ELF-1 (cell line): ENCODE measurements around the gene FBF1.
"Not testable (repeated sequence)": the region's sequence is repeated elsewhere in the genome, so short reads cannot be mapped to it uniquely, and the experiment has no call there.

Experiments used
- DNase-seq: peaks from one replicate; pipeline ENCODE4 v3.0.0-alpha.2; 2016; ENCODE audit warnings: low read depth, low spot score

The FBF1 gene

DNA sequence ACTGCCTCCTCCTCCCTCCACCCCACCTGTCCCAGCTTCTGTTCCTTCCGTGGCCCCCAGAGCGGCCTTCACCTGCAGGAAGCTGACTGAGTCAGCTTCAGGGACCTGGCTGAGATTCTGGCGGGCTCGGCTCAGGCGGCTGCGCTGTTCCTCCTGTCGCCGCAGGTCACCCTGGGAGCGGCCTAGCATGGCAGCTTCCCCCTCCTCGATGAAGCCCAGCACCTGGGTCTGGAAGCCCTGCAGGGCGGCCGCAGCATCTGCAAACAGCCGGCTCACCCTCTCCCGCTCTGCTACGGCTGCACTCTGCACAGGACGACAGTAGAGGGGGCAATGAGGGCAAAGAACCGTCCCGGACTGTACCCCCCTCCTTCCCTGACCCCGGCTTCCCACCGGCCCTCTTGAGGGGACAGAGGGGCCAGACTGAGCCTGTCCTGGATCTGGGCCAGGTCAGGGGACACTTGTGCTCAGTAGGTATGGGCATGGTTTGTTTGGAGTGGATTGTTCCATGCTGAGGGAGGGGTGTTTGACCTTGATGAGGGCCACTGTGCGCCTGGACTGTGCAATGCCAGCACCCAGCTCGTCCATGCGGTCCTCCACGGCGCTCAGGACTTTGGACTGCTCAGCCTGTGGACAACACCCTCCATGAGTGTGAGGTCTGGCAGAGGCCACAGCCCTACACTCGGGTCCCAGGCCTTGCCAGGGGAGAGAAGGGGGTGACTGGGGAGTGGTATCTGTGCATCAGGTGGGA lies 64.5 kb downstream of the FBF1 start:
- DNase-seq = peak; percentile 77

DNA sequence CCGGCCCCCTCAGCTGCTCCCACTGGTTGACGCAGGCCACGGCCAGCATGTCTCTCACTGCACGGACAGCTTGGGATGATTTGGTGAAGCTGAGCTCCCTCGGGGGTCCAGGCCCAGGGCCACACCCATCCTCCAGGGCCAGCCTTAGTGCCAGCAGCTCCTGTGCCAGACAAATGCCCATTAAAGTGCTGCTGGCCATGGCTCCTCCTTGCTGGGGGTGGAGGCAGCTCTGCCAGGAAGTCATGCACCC lies 65.0 kb downstream of the FBF1 start:
- no peak for DNase-seq

DNA sequence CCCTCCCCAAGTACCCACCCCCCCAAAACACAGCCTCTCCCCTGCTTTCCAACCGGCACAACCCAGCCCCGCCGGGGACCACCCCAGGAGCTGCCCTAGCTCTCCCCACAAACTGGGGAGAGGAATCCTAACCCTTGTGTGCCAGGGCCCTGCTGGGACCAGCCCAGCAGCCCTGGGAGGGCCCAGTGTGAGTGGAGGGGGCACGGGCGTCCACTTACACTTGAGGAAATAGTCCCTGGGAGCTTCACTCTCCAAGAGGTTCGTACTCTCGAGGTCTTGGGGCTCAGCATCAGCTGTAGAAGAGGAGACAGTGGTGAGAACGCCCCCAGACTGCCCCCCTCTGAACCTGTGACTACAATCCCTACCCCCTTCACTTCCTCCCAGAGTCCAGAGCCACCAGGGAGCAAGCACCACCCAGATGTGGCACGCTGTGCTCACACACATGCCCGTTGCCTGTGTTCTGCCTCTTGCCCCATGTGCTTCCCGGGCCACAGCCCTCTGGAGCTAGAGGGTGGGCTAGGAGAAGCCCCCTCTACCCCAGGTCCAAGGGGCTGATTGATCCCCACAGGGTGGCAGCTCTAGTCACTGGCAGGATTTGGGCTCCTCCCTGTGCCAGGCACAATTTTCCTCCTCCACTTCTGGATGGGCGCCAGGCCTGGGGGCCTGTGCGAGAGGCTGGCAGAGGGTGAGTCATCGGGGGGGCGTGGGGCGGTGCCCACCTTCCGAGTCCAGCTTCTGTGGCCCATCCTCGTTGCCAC lies 65.5 kb downstream of the FBF1 start:
- DNase-seq = no peak

DNA sequence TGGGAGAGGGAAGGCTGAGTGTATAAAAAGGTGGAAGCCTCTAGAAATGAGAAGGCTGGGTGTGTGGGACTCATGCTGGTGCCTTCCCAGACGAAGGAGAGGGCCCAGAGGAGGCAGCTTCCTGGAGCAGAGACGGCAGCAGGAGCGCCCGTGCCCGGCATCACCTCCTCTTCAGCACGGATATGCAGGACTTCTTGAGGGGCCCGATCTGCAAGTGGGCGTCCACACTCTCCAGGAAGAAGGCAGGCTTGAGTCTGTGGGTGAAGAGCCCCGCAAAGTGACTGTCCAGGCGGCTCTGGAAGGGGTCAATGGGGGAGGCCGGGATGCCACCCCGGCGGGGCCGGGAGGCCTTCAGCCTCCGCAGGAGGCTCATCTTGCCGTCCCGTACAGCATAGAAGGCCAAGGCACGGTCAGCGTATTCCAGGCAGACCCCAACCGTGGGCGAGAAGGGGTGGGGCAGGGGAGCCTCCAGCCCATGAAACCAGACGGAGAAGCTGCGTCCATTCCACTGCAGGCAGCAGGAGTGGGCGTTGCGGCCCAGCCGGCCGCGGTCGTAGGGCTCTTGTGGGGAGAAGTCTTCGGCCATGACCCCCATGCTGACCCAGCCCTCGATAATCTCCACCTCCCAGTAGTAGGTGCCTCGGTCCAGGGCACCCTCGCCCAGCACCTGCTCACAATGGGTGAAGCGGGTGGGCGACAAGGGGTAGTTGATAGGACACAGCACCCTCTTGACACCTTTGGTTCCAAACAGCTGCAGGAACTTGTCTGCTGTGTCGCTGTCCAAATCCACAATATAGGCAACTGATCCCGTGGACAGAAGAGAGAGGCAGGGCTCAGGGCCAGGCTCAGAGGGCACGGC lies 66.3 kb downstream of the FBF1 start:
- no peak for DNase-seq

DNA sequence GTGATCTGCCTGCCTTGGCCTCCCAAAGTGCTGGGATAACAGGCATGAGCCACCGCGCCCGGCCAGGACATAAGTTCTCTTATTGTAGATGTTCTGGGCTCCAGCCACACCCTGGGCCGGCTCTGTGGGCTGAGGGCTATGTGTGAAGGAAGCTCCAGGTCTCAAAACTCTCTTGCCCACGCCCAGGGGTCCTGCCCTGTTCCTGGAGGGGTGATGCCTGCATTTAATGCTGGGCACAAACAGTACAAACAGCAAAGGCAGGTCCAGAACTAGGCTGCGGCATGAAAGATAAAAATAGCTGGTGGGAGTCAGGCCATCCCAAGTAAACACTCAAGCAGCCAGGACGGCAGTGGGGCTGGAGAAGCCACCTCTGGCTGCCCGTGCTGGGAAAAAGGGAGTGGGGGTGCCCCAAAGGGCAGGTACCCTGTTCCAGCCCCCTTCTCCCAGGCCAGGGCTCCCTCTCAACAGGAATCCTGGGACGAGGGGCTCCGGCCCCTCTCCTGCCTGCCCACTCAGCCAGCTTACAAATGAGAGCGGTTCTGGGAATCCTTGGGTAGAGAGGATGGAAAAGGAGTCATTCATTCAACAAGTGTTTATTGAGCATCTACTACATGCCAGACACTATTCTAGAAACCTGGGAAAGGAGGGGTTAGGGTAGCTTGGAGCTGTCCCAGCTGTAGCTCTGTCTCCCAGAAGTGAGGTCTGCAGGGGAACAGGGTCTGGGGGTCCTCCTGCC lies 67.1 kb downstream of the FBF1 start:
- no peak for DNase-seq

DNA sequence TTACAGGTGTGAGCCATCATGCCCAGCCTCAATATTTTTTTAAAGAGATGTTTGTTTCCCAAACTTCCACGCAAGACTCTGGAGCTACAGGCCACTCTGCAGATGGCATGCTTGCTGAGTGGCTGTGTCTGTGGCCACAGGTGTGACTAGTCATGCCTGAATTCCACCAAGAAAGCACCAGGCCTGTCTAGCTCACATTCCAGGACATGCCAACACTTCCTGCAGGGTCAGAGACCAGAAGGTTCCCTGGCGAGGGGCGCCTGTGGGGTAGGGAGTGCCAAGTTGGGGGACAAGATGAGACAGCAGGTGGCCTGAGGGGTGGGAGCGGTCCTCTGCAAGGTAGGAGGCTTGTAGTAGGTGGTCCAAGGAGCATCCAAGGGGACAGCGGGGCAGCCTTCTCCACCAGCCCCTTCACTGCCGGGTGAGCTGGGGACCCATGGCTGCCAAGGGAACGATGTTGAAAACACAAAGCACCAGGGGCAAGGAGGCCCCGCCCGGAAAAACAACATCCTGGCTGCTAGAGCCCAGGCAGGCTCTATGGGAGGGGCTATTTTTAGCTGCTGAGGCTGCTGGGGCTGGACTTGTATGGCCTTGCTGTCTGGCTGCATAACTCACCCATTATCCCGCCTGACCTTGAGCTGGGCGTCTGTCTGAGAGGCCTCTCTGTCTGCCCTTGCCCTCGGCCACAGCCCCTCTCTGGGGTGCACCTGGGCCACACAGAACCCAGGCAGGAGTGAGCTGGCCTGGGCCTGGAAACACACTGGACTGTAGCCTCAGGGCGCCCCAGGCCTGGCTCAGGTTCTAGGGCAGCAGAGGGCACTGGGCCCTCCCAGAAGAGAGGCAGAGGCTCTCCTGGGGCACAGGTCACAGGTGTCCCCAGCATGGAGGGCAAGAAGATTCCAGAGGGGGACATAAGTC lies 68.1 kb downstream of the FBF1 start:
- peak; percentile 60 for DNase-seq

DNA sequence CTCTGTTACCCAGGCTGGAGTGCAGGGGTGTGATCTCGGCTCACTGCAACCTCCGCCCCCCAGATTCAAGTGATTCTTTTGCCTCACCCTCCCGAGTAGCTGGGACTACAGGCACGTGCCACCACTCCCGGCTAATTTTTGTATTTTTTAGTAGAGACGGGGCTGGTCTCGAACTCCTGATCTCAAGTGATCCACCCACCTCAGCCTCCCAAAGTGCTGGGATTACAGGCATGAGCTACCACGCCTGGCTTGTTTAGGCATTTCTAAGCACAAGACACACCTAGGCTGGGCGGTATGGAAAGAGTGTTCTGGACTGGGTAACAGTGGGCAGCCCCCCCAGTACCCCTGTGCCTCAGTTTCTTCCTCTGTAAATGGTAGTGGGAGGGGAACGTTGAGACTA lies 70.6 kb downstream of the FBF1 start:
- DNase-seq = not testable (repeated sequence)

DNA sequence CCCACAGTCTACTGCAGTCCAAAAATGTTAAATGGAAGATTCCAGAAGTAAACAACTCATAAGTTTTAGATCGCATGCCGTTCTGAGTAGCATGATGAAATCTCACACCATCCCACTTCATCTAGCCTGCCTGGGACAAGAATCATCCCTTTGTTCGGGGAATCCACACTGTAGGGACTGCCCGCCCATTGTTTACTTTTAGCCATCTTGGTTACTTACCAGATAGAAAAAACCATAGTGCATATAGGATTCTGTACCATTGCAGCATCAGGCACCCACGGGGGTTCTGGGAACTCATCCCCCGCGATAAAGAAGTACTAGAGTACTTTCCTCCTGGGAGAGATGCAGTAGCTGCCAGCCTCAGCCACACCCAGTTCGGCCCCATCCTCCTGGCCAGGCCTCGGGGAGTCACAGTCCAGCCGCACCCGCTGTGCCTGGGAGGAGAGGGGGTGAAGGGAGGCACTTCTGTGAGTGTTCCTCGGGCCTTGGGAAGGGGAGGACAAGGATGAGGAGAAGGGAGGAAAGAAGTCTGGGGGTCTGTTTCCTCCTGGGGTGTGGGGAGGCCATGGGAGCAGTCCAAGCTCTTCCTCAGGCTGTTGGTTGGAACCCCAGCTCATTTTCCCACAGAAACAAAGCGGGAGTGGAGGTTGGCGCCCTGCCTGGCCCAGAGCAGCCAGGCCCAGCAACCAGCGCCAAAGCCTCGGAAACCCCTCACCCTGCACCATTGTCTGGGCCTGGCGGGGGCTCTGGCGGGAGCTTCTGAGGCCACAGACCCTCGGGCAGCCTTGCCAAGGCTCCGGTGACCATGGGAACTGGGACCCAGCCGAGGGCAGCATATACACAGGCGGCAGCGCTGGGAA lies 71.3 kb downstream of the FBF1 start:
- peak; percentile 46 for DNase-seq

DNA sequence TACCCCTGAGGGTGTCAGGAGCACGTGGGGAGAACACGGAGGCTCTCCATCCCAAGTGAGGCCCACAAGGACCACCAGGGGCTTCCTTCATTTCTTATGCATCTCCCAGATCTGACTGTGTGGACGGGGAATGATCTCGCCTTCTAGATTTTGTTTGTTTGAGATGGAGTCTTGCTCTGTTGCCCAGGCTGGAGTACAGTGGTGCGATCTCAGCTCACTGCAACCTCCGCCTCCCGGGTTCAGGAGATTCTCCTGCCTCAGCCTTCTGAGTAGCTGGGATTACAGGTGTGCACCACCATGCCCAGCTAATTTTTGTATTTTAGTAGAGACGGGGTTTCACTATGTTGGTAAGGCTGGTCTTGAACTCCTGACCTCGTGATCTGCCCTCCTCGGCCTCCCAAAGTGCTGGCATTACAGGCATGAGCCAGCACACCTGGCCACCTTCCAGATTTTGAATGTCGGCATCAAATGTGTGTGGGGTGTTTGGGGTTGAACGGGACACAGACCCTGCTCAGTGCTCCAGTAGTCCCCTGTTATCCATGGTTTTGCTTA lies 72.0 kb downstream of the FBF1 start:
- DNase-seq = not testable (repeated sequence)

DNA sequence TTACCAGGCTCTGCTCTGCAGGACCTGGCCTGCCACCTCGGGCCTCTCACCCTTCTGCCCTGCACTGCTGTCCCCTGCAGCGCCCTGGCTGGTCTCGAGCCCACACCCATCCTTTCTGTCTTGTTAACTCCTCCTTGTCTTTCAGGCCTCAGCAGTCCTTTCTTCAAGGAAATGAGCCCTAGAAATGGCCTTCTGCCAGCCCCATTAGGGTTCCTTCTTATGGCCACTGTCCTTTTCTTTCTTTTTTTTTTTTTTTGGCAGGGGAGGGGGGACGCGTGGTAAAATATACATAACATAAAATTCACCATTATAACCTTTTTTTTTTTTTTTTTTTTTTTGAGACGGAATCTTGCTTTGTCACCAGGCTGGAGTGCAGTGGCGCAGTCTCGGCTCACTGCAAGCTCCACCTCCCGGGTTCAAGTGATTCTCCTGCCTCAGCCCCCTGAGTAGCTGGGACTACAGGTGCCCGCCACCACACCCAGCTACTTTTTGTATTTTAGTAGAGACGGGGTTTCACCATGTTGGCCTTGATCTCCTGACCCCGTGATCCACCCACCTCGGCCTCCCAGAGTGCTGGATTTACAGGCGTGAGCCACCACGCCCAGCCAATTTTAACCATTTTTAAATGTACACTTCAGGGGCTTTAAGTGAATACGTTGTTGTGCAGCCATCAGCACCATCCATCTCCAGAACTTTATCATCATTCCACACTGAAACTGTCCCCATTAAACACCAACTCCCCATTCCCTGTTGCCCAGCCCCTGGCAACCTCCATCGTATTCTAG lies 75.2 kb downstream of the FBF1 start:
- DNase-seq = not testable (repeated sequence)

DNA sequence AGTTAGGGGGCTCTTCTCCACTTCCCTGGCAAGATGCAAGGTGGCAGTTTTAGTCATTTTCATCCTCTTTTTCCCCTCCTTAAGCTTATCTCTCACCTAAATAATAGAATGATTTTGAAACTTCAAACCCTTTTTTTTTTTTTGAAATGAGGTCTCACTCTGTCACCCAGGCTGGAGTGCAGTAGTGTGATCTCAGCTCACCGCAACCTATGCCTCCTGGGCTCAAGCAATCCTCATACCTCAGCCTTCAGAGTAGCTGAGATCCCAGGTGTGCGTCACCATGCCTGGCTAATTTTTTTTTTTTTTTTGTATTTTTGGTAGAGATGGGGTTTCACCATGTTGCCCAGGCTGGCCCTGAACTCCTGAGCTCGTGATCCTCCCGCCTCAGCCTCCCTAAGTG lies 76.0 kb downstream of the FBF1 start:
- DNase-seq = not testable (repeated sequence)

DNA sequence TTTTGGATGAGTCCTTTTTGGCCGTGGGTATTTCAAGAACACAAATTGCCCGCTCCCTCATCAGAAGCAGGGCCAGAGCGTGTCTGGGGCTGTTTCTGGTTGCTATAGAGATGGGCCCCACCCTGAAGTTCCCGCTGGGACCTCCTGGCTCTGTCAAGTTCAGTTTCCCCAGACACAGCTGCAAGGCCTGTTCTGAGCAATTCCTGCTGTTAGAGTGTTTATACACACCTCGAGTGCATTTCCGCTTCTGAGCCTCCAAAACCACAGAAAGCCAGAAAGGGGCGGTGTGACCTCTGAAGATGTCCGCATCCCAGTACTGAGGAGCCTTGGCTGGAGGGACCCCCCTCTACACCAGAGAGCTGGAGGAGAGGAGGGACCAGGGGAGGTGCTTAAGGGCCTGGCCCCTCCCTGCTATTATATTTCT lies 76.4 kb downstream of the FBF1 start:
- no peak for DNase-seq

DNA sequence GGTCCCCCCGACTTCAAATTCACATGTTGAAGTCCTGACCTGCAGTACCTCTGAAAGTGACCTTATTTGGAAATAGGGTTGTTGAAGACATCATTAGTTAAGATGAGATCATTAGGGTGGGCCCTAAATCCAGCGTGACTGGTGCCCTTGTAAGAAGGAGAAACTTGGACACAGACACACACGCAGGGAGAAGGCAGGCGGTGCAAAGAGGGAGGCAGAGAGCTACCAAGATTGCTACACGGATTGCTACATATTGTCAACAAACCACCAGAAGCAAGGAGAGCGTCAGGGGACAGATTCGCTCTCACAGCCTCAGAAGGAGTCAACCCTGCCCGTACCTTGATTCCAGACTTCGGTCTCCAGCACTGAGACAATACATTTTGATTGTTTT lies 78.9 kb downstream of the FBF1 start:
- no peak for DNase-seq
